GM12878 (cell line): ENCODE measurements around the gene RPS3. TPM values are rescaled to one million over a fixed set of nuclear protein-coding genes. Genes with fewer than 3 reads are reported as not detected.

Source experiments
- ATAC-seq: fragments of 200-7000 bp; cut with Tn5 transposase; 3 replicates; pipeline ENCODE4 v1.9.1; 2020; ENCODE audit warnings: mild to moderate bottlenecking, moderate library complexity
- BruUV-seq: library from RNA; stranded (reverse); fragments of 400-500 nt; replicated peaks from 2 replicates; lab custom pipeline; 2021; lab: Mats Ljungman, UMichigan
- CTCF ChIA-PET: fragments of 300-600 bp; sonication (Branson Sonifier 250); formaldehyde crosslinking; extraction: SDS; loops from one replicate; lab custom pipeline; 2021; ENCODE audit warnings: inconsistent platforms; lab: Yijun Ruan, JAX
- POLR2A ChIA-PET: fragments of 350-600 bp; formaldehyde crosslinking; extraction: SDS; loops from one replicate; lab custom pipeline; 2021; ENCODE audit warnings: inconsistent platforms; lab: Charles Lee
- RAD21 ChIA-PET: fragments of 300-600 bp; sonication (Branson Sonifier 250); formaldehyde crosslinking; loops from one replicate; lab custom pipeline; 2023; ENCODE audit warnings: antibody characterized with exemption; ENCODE audit not compliant: unreplicated experiment; lab: Charles Lee
- SMC1A ChIA-PET: fragments of 300-600 bp; sonication (Branson Sonifier 250); formaldehyde crosslinking; loops from one replicate; lab custom pipeline; 2023; ENCODE audit not compliant: unreplicated experiment, uncharacterized antibody; lab: Charles Lee
- DNase-seq: peaks from one replicate; pipeline ENCODE4 v3.0.0-alpha.2; 2011; ENCODE audit warnings: low read depth, low spot score
- FAIRE-seq: peaks from 3 replicates; lab custom pipeline; 2011; peaks lifted over from hg19 to GRCh38; lab: Jason Lieb, UNC
- H2AFZ ChIP-seq: 2 replicates; pipeline ENCODE4 v1.6.0; 2011; ENCODE audit warnings: low read depth, low read length, control low read depth; ENCODE audit not compliant: control insufficient read depth
- H3K27ac ChIP-seq: 2 replicates; pipeline ENCODE4 v1.5.1; 2011; ENCODE audit warnings: control low read depth; ENCODE audit not compliant: control insufficient read depth, insufficient read depth
- H3K27me3 ChIP-seq, 2 experiments: replicated peaks in 1 of 2; 2 replicates each; pipeline versions ENCODE4 v1.6.0 to v1.6.1; 2011; ENCODE audit warnings: low read length in 1 of 2; ENCODE audit not compliant: control insufficient read depth in 2 of 2, insufficient read depth in 2 of 2
- H3K36me3 ChIP-seq, 2 experiments: 2 replicates each; pipeline ENCODE4 v1.5.1; 2011; ENCODE audit warnings: low read length in 1 of 2; ENCODE audit not compliant: control insufficient read depth in 2 of 2, insufficient read depth in 2 of 2
- H3K4me1 ChIP-seq: 2 replicates; pipeline ENCODE4 v1.6.1; 2011; ENCODE audit warnings: mild to moderate bottlenecking, low read length, moderate library complexity, mixed read lengths; ENCODE audit not compliant: control insufficient read depth, insufficient read depth
- H3K4me2 ChIP-seq: 2 replicates; pipeline ENCODE4 v1.6.0; 2011; ENCODE audit warnings: control low read depth; ENCODE audit not compliant: control insufficient read depth, insufficient read depth
- H3K4me3 ChIP-seq: fragments of 200-600 bp; sonication (generic); 2 replicates; pipeline ENCODE4 v1.5.1; 2016
- H3K79me2 ChIP-seq: 2 replicates; pipeline ENCODE4 v1.6.0; 2011; ENCODE audit warnings: low read length; ENCODE audit not compliant: control insufficient read depth, insufficient read depth
- H3K9ac ChIP-seq: 2 replicates; pipeline ENCODE4 v1.8.0; 2011; ENCODE audit warnings: low read length, control low read depth, mixed read lengths; ENCODE audit not compliant: control insufficient read depth, insufficient read depth
- H3K9me3 ChIP-seq: replicated peaks from 3 replicates; pipeline ENCODE4 v1.5.1; 2011; ENCODE audit warnings: mild to moderate bottlenecking, low read length; ENCODE audit not compliant: control insufficient read depth, insufficient read depth
- H4K20me1 ChIP-seq: 2 replicates; pipeline ENCODE4 v1.6.0; 2011; ENCODE audit not compliant: control insufficient read depth, insufficient read depth
- ASH2L ChIP-seq: fragments of 300-600, 200-600 bp; sonication (generic); IDR thresholded peaks from 2 replicates; pipeline ENCODE4 v1.6.1; 2017; ENCODE audit warnings: low read depth, mild to moderate bottlenecking, borderline replicate concordance
- BHLHE40 ChIP-seq, 2 experiments: fragments of 450-650 bp in 1 of 2; IDR thresholded peaks; 2 replicates each; pipeline ENCODE4 v1.6.1; 2011 to 2017; ENCODE audit warnings: low read depth in 2 of 2, borderline replicate concordance in 1 of 2, improper control_type of control experiment in 1 of 2, low read length in 1 of 2, mild to moderate bottlenecking in 1 of 2
- KLF5 ChIP-seq: fragments of 450-650 bp; IDR thresholded peaks from 2 replicates; pipeline ENCODE4 v1.6.1; 2014; ENCODE audit warnings: mild to moderate bottlenecking; ENCODE audit not compliant: partially characterized antibody
- MTA2 ChIP-seq: fragments of 450-650 bp; IDR thresholded peaks from 2 replicates; pipeline ENCODE4 v1.6.1; 2016; ENCODE audit warnings: low read depth, mild to moderate bottlenecking, moderate library complexity
- NR2C2 ChIP-seq: IDR thresholded peaks from 2 replicates; pipeline ENCODE4 v1.6.1; 2011; ENCODE audit warnings: borderline replicate concordance, low read depth; ENCODE audit not compliant: control insufficient read depth, insufficient read length
- POLR2AphosphoS2 ChIP-seq: IDR thresholded peaks from 2 replicates; pipeline ENCODE4 v1.6.1; 2011; ENCODE audit warnings: low read depth, mild to moderate bottlenecking, low read length, improper control_type of control experiment, moderate library complexity
- TCF3 ChIP-seq: IDR thresholded peaks from 2 replicates; pipeline ENCODE4 v1.6.1; 2012; ENCODE audit warnings: low read depth, mild to moderate bottlenecking, low read length, borderline replicate concordance; ENCODE audit not compliant: insufficient read depth
- ZNF207 ChIP-seq: fragments of 450-650 bp; IDR thresholded peaks from 2 replicates; pipeline ENCODE4 v1.6.1; 2014; ENCODE audit warnings: antibody characterized with exemption, mild to moderate bottlenecking, borderline replicate concordance
- ZNF274 ChIP-seq: IDR thresholded peaks from one replicate; pipeline ENCODE4 v1.8.0; 2011; ENCODE audit not compliant: insufficient read length, insufficient read depth
- ZNF384 ChIP-seq: IDR thresholded peaks from 2 replicates; pipeline ENCODE4 v1.6.1; 2012; ENCODE audit warnings: low read depth, mild to moderate bottlenecking, low read length, improper control_type of control experiment, borderline replicate concordance
- WGBS: methylation state at CpG from one replicate; pipeline ENCODE4 v1.1.6; 2016; ENCODE audit warnings: low lambda C conversion rate; ENCODE audit not compliant: insufficient replicate concordance, insufficient coverage; ENCODE audit errors: missing lambda C conversion rate; 5-methylcytosine and 5-hydroxymethylcytosine counted together
- in situ Hi-C: fragments of 300-500 bp; cut with MboI; formaldehyde crosslinking; loops from 9 replicates; pipeline ENCODE4 v1.14.3; 2018; ENCODE audit warnings: mixed read lengths
- intact Hi-C: fragments of 100-400 bp; cut with micrococcal nuclease; formaldehyde crosslinking; loops from one replicate; pipeline ENCODE4 v1.14.2; 2022; ENCODE audit not compliant: unreplicated experiment
- polyA plus RNA-seq, 11 experiments: library from polyadenylated mRNA; depleted of rRNA in 4 of 11; unstranded in 6 of 11; stranded (reverse) in 5 of 11; fragments of >200 nt; fragmentation: Nextera tagmentation in 4 of 11; fragmentation: Illumina TruSeq in 1 of 11; extraction: Ambion mirVana in 4 of 11; extraction: Trizol in 1 of 11; gene quantifications; 1 replicate in 1 of 11; 2 replicates in 10 of 11; pipeline versions ENCODE4 v1.2.1 to v1.2.3, GENCODE V29; 2011 to 2016; ENCODE audit warnings: inconsistent platforms in 2 of 11, missing spikeins in 2 of 11, low read depth in 1 of 11
- total RNA-seq, 4 experiments: library from RNA; depleted of rRNA in 3 of 4; stranded (reverse); fragments of >200 nt in 3 of 4; fragmentation: Illumina TruSeq in 1 of 4; extraction: Trizol in 1 of 4; gene quantifications; 2 replicates each; pipeline versions ENCODE4 v1.2.1 to v1.2.3, GENCODE V29; 2013 to 2021
- TF ChIP-seq, protein P1 (sequence below): fragments of 450-650 bp; IDR thresholded peaks from 2 replicates; pipeline ENCODE4 v1.6.1; 2016; ENCODE audit warnings: mild to moderate bottlenecking
- TF ChIP-seq, protein P2 (sequence below): fragments of 450-650 bp; IDR thresholded peaks from 2 replicates; pipeline ENCODE4 v1.6.1; 2017; ENCODE audit warnings: antibody characterized with exemption, mild to moderate bottlenecking, moderate library complexity
- TF ChIP-seq, protein P3 (sequence below): IDR thresholded peaks from 2 replicates; pipeline ENCODE4 v1.6.1; 2011; ENCODE audit warnings: low read depth, mild to moderate bottlenecking, low read length, moderate library complexity, borderline replicate concordance; ENCODE audit errors: extremely low read depth

The RPS3 gene
- total and polyA plus RNA-seq, 10 of the 15 experiments (the other 5 are each of a cell fraction or from before 2014, with no cell fraction given): 2,127 to 9,556 (median 4,327) TPM

DNA sequence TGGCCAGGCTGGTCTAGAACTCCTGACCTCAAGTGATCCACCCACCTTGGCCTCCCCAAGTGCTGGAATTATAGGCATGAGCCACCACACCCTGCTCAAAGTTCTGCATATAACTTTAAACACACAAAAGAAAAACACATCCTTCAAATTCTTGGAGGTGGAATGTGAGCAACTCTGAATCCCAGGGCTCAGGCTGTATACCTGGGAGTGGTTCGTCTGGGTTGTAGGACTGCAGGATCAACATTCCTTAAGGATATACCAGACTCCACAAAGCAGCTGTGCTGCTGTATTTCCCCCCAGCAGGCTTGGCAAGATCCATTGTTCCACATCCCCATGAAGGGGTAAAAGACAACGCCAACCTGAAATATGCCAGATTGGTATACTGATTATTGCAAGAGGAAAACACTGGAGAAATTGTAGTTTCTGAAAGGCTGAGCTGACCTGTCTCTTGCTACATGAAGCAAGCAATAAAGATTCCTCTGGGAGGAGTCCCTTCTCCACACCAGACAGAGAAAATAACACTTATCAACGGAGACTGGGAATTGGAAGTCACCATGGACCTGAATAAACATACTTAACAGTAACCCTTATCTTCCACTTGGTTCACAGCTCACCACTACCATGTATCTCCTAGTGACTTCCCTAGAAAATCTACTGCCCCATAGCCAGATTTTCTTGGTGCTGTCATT, 12.2 kb upstream of the RPS3 start (continued):
- TF ChIP-seq, protein P1, sequence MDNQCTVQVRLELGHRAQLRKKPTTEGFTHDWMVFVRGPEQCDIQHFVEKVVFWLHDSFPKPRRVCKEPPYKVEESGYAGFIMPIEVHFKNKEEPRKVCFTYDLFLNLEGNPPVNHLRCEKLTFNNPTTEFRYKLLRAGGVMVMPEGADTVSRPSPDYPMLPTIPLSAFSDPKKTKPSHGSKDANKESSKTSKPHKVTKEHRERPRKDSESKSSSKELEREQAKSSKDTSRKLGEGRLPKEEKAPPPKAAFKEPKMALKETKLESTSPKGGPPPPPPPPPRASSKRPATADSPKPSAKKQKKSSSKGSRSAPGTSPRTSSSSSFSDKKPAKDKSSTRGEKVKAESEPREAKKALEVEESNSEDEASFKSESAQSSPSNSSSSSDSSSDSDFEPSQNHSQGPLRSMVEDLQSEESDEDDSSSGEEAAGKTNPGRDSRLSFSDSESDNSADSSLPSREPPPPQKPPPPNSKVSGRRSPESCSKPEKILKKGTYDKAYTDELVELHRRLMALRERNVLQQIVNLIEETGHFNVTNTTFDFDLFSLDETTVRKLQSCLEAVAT: no peak

DNA sequence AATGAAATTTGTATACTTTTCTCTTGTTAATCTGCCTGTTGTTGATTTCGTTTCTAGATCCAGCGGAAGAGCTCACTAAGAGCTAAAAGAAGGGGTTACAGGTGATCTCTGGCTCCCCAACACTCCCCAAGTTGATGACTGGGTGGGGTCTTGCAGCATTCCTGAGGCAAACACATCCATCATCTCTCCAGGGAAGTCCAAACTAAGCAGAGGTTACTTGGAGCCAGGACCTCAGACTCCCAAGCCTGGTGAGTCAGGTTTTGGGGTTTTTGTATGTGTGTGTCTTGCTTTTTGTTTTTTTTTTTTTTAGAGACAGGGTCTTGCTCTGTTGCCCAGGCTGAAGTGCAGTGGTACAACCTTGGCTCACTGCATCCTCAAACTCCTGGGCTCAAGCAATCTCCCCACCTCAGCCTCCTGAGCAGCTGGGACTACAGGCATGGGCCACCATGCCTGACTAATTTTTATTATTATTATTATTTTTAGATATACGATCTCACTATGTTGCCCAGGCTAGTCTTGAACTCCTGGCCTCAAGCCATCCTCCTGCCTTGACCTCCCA, 11.5 kb upstream of the RPS3 start:
- no peak overlapping the region for H3K9ac ChIP-seq
- no peaks in the 10 kb centered on the region; a peak in 1 of 4 replicates for H3K27me3 ChIP-seq
- H3K4me2 ChIP-seq: no peak overlapping the region
- intact Hi-C loops: loop anchor here (1.0 kb wide), 2 partner anchors 57 to 144 kb away; no protein-coding TSS in a partner anchor
- no peaks in the 10 kb centered on the region for H3K79me2 ChIP-seq
- BruUV-seq: no TSS peak
- H3K4me1 ChIP-seq: peaks cover 3% of the 10 kb centered on the region; the same call in 1 of the 2 replicates
- H3K9me3 ChIP-seq: no peaks in the 10 kb centered on the region
- H2AFZ ChIP-seq: no peak overlapping the region
- H3K4me3 ChIP-seq: no peak overlapping the region
- ATAC-seq: no peak
- FAIRE-seq: no peak
- POLR2A ChIA-PET: interaction anchor here (0.7 kb wide), 1 partner anchor 12 kb away, joined by 3 read pairs; no protein-coding TSS in a partner anchor
- in situ Hi-C loops: no loop called here
- no peak for DNase-seq
- CTCF ChIA-PET: interaction anchor here (0.7 to 17.1 kb wide), 25 partner anchors 10 to 1535 kb away, joined by 3 to 406 read pairs (median 5); partner anchors contain the start of gene GDPD5
- RAD21 ChIA-PET: interaction anchor here (0.8 to 9.8 kb wide), 8 partner anchors 42 to 145 kb away, joined by 3 to 118 read pairs (median 4); no protein-coding TSS in a partner anchor
- WGBS: 31% methylated on average over 3 of the region's 3 CpGs
- H4K20me1 ChIP-seq: no peaks in the 10 kb centered on the region
- no peak overlapping the region for H3K27ac ChIP-seq
- SMC1A ChIA-PET: interaction anchor here (0.7 to 7.0 kb wide), 14 partner anchors 35 to 193 kb away, joined by 3 to 43 read pairs (median 5); no protein-coding TSS in a partner anchor
- H3K36me3 ChIP-seq: no peaks in the 10 kb centered on the region
- TF ChIP-seq KLF5 (no peak), BHLHE40 (IDR thresholded peaks at IDR 0.05; ENCODE audit: borderline replicate concordance in 1 of 2, low read depth in 2 of 2, low read length in 1 of 2) (no peak), ZNF384 (no peak), ZNF207 (no peak), MTA2 (no peak), ZNF274 (no peak), POLR2AphosphoS2 (no peak), NR2C2 (no peak), ASH2L (no peak), TCF3 (no peak)
- TF ChIP-seq, protein P2, sequence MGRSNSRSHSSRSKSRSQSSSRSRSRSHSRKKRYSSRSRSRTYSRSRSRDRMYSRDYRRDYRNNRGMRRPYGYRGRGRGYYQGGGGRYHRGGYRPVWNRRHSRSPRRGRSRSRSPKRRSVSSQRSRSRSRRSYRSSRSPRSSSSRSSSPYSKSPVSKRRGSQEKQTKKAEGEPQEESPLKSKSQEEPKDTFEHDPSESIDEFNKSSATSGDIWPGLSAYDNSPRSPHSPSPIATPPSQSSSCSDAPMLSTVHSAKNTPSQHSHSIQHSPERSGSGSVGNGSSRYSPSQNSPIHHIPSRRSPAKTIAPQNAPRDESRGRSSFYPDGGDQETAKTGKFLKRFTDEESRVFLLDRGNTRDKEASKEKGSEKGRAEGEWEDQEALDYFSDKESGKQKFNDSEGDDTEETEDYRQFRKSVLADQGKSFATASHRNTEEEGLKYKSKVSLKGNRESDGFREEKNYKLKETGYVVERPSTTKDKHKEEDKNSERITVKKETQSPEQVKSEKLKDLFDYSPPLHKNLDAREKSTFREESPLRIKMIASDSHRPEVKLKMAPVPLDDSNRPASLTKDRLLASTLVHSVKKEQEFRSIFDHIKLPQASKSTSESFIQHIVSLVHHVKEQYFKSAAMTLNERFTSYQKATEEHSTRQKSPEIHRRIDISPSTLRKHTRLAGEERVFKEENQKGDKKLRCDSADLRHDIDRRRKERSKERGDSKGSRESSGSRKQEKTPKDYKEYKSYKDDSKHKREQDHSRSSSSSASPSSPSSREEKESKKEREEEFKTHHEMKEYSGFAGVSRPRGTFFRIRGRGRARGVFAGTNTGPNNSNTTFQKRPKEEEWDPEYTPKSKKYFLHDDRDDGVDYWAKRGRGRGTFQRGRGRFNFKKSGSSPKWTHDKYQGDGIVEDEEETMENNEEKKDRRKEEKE: no peak
- TF ChIP-seq, protein P3, sequence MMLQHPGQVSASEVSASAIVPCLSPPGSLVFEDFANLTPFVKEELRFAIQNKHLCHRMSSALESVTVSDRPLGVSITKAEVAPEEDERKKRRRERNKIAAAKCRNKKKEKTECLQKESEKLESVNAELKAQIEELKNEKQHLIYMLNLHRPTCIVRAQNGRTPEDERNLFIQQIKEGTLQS: no peak
